ENCODE measurements around the gene DNAI2. TPM values are rescaled to one million over a fixed set of nuclear protein-coding genes. Genes with fewer than 3 reads are reported as not detected.

DNAI2 gene
- total RNA-seq, 1 experiment from 2014 or later = not detected

DNA sequence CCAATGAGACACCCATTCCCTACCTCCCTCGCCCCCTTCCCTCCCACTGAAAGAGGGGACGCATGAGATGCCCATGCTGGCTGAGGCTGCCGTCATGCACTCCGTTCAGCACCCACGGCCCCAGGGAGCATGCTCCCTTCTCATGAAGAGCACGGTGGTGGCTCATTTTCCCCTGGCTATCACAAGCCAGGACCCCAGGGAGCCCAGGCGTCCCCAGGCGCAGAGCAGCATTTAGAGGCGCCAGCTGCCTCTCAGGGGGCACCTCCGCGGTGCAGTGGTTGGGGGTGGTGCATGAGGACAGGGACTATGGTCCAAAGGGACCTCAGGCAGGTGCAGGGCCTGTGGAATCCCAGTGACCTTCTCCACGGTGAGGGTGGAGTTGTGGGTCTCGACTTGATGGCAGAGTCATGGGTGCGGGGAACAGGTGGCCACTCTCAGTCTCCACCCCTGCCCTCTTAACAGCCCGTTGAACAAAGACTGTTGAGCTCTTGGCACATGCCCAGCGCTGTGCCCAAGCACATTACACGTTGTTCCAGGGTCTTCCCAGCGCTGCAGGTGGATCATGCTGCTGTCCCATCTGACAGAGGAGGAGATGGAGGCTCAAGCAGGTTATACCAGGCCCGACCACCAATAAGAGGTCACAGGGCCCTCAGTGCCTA is 65.6 kb downstream of the DNAI2 start:
- DNase-seq (ENCODE audit: low spot score) = no peak

DNA sequence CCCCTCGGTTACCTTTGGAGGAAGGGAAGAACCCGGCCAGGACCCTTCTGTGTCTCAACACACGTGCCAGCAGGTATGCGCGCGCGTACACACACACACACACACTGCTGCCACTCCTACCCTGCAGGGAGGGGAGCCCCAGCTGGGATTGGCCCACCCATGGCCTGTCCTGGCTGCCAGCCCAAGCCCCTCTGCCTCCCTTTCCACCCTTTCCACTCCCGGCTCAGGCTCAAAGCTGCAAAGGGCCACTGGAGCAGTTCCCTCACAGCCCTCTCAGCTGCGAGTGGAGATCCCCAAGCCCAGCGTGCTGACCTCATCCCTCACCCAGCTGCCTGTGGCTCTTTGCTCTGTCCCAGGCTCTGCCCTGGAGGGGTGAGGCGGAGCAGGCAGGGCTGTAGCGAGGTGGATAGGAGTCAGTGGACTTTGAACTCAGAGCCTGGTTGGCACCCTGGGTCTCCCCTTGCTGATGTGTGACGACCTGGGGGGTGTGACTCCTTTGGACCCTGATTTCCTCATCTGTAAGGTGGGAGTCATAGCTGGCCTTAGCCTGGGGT is 66.5 kb downstream of the DNAI2 start:
- DNase-seq (ENCODE audit: low spot score) = no peak

DNA sequence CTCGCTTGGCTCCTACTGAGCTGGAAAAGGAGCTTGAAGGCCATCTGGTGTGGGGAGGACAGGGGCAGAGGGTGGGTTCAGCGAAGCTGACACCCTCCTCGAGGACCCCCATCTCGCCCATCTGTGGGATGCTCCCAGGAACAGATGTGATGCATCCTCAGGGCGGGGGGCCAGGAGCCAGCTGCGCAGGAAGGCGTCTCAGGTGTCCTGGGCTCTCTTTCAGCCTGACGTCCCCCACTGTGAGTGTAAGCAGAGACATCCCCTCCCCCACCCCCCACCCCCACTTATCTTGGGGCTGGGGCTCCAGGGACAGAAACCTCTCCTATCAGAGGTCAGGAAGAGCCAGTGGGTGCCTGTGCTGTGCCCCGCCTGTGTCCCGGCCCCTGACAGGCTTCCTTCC is 68.2 kb downstream of the DNAI2 start:
- DNase-seq (ENCODE audit: low spot score) = no peak

- no peak for DNase-seq (ENCODE audit: low spot score)
These were observed 69.1 kb downstream of the DNAI2 start for GRCh38 chr17:74343121-74343520.

DNA sequence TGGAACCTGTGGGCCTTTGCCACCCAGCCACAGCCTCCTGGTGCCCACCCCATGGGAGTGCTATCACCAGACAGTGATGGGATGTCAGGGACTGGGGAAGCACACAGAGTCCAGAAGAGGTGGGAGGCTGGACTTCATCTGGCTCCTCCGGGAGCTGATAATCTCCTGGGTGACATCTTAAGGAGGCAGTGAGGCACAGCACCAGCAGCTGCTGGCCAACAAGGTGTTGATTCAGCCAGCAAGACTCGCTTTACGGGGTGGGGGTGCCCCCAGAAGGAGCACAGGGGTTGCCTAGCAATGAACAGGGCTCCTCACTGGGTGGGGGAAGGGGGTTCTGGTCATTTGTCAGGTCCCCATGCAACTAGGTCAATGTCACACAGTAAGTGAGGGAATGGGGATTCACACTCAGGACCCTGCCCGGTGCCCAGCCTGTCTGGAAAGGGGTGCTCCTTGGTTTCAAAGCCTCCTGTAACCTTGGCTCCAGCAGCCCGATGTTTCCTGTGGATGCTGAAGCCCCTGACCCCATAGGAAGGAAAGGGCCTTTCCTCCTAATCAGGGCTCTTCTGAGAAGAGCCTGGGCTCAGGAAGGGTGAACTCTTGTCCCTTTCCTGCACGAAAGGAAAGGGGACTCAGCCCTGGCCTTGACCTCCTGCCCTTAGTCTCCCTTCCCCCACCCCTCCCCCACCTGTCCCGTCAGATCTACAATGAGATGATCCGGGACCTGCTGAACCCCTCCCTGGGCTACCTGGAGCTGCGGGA is 69.7 kb downstream of the DNAI2 start:
- no peak for DNase-seq (ENCODE audit: low spot score)

GRCh38 chr17:74344658-74345057 is 70.6 kb downstream of the DNAI2 start:
- DNase-seq (ENCODE audit: low spot score) = no peak

- no peak for DNase-seq (ENCODE audit: low spot score)
These were observed 71.6 kb downstream of the DNAI2 start for GRCh38 chr17:74345433-74346241.

GRCh38 chr17:74347646-74348045 is 73.6 kb downstream of the DNAI2 start:
- no peak for DNase-seq (ENCODE audit: low spot score)

GRCh38 chr17:74349120-74349519 is 75.1 kb downstream of the DNAI2 start:
- DNase-seq (ENCODE audit: low spot score) = no peak

DNA sequence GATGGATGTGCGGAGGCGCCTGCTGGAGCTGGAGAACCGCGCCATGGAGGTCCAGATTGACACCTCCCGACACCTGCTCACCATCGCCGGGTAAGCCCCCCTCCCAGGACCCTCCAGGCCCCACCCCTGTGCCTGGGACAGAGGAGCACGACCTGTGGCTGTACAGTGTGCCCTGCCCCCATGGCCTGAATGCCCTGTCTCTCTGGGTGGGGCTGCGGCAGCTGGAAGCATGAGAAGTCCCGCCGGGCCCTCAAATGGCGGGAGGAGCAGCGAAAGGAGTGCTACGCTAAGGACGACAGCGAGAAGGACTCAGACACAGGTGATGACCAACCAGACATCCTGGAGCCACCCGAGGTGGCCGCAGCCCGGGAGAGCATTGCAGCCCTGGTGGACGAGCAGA is 76.5 kb downstream of the DNAI2 start:
- DNase-seq (ENCODE audit: low spot score) = no peak

- no peak for DNase-seq (ENCODE audit: low spot score)
These were observed 77.6 kb downstream of the DNAI2 start for GRCh38 chr17:74351552-74352210.

DNA sequence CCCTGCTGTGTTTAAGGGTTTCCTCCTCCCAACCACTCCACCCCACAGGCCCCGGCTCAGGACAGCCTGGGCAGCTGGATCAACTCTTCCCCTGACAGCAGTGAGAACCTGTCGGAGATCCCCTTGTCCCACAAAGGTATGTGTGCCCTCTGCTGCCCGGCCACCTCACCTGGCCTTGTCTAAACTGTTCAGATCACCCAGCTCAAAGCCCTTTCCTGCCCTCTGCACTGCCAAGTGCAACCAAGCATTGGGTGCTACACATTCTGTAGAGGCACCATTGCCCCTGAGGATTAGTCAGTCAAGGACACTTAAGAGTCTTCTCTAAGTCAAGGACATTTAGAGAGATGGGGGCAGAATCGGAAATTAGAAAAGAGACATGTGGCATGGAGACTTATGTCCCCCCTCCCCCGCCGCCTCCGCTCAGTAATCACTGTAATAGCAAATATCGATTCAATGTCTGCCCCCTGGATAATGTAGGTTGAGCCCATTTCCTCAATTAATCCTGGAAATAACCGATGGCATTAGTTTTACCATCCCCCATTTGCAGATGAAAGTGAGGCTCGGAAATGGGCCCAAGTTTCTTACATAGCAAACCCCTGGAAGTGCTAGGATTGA is 79.5 kb downstream of the DNAI2 start:
- DNase-seq (ENCODE audit: low spot score) = no peak

- no peak for DNase-seq (ENCODE audit: low spot score)
These were observed 80.1 kb downstream of the DNAI2 start for GRCh38 chr17:74354123-74354522.

DNA sequence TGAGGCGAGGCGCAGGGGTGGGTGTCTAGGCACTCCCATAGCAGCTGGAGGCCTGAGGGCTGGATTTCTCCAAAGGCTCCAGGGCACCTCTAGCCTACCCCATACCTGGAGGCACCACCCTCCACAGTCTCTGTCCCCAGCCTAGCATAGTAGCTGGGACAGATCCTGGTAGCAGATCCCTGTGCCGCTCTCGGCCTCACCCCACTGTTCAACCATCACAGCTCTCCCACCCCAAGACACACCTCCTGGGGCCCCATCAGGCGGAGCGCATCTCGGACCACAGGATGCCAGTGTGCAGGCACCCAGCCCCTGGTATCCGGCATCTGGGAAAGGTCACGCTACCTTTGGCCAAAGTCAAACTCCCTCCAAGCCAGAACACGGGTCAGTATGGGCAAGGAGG is 80.5 kb downstream of the DNAI2 start:
- no peak for DNase-seq (ENCODE audit: low spot score)

DNA sequence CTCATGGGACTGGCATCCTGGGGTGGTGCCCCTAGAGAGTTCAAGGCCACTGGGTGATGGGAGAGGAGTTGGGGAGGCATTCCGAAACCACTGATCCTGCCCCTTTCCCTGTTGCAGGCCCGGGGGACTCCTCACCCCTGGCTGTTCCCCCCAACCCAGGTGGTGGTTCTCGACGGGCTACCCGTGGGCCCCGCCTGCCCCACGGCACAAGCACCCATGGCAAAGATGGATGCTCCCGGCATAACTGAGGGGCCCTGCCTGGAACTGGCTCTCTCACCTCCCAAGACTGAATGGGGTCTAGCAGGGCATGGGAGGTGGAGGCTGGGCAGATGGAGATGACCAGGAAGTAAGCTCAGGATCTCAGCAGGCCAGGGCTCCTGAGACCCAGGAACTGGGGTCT is 81.0 kb downstream of the DNAI2 start:
- no peak for DNase-seq (ENCODE audit: low spot score)

DNA sequence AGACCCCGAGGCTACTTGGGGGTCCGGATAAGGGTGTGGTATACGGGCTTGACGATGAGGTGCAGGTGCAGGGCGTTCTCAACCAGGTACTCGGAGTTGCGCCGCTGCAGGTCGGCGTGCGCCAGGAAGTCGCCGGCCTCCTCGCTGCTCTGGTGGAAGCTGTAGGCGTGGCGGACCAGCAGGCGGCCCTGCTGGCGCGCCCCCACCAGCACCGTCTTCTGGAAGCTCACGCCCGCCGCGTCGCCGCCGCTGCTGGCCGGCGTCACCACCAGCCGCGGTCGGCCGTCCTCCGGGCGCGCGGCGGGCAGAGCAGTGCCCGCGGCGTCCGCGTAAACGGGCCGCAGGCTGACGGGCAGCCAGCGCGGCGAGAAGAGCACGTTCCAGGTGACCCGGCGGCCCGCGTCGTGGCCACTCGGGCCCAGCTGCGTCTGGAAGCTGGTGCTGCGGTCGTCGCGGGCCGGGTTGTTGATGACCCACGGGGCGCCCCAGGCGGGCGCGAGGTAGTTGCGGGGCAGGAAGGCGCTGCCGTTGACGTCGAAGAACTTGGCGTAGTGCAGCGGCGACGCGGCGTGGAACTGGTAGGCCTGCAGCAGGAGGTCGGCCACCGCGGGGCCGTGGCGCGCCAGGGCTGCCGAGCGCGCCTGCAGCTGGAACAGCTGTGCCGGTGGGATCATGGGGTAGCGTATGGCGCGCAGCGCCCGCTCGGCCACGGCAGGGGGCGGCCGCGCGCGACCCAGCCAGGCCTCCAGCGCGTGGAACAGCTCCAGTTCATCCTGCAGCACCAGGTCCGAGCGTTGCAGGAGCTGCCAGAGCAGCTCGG is 82.8 kb downstream of the DNAI2 start:
- no peak for DNase-seq (ENCODE audit: low spot score)

- no peak for DNase-seq (ENCODE audit: low spot score)
These were observed 83.4 kb downstream of the DNAI2 start for GRCh38 chr17:74357466-74357809.

- no peak for DNase-seq (ENCODE audit: low spot score)
These were observed 84.7 kb downstream of the DNAI2 start for GRCh38 chr17:74358697-74359096.

DNA sequence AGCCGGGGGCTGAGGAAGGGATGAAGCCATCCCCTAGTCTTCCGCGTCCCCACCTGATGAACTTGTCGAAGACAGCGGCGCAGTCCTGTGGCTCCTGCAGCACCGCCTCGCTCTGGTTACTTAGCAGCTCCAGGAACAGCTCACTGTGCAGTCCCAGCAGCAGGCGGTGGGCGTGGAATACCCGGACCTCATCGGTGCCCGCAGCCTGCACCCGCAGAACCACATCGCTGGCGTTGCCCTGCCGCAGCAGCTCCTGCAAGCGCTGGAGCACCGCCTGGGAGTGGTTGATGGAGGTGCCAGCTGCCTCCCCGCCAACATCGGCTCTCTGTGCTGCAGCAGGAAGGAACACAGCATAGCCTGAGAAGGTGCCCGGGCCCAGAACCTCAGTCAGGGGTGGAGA is 85.9 kb downstream of the DNAI2 start:
- DNase-seq (ENCODE audit: low spot score) = no peak

- DNase-seq (ENCODE audit: low spot score) = no peak
These were observed 86.8 kb downstream of the DNAI2 start for GRCh38 chr17:74360899-74361229.

All from HT-29 (cell line).